GM12878 (cell line): ENCODE data around the gene BCKDK. TPM values are rescaled to one million over a fixed set of nuclear protein-coding genes. Genes with fewer than 3 reads are reported as not detected.

ENCODE experiments used
- ATAC-seq: fragments of 200-7000 bp; cut with Tn5 transposase; 3 replicates; pipeline ENCODE4 v1.9.1; 2020; ENCODE audit warnings: mild to moderate bottlenecking, moderate library complexity
- BruUV-seq: library from RNA; stranded (reverse); fragments of 400-500 nt; replicated peaks from 2 replicates; lab custom pipeline; 2021; lab: Mats Ljungman, UMichigan
- CTCF ChIA-PET: fragments of 300-600 bp; sonication (Branson Sonifier 250); formaldehyde crosslinking; extraction: SDS; loops from one replicate; lab custom pipeline; 2021; ENCODE audit warnings: inconsistent platforms; lab: Yijun Ruan, JAX
- POLR2A ChIA-PET: fragments of 350-600 bp; formaldehyde crosslinking; extraction: SDS; loops from one replicate; lab custom pipeline; 2021; ENCODE audit warnings: inconsistent platforms; lab: Charles Lee
- RAD21 ChIA-PET: fragments of 300-600 bp; sonication (Branson Sonifier 250); formaldehyde crosslinking; loops from one replicate; lab custom pipeline; 2023; ENCODE audit warnings: antibody characterized with exemption; ENCODE audit not compliant: unreplicated experiment; lab: Charles Lee
- SMC1A ChIA-PET: fragments of 300-600 bp; sonication (Branson Sonifier 250); formaldehyde crosslinking; loops from one replicate; lab custom pipeline; 2023; ENCODE audit not compliant: unreplicated experiment, uncharacterized antibody; lab: Charles Lee
- DNase-seq: peaks from one replicate; pipeline ENCODE4 v3.0.0-alpha.2; 2011; ENCODE audit warnings: low read depth, low spot score
- FAIRE-seq: peaks from 3 replicates; lab custom pipeline; 2011; peaks lifted over from hg19 to GRCh38; lab: Jason Lieb, UNC
- H2AFZ ChIP-seq: 2 replicates; pipeline ENCODE4 v1.6.0; 2011; ENCODE audit warnings: low read depth, low read length, control low read depth; ENCODE audit not compliant: control insufficient read depth
- H3K27ac ChIP-seq: 2 replicates; pipeline ENCODE4 v1.5.1; 2011; ENCODE audit warnings: control low read depth; ENCODE audit not compliant: control insufficient read depth, insufficient read depth
- H3K27me3 ChIP-seq, 2 experiments: replicated peaks in 1 of 2; 2 replicates each; pipeline versions ENCODE4 v1.6.0 to v1.6.1; 2011; ENCODE audit warnings: low read length in 1 of 2; ENCODE audit not compliant: control insufficient read depth in 2 of 2, insufficient read depth in 2 of 2
- H3K36me3 ChIP-seq, 2 experiments: 2 replicates each; pipeline ENCODE4 v1.5.1; 2011; ENCODE audit warnings: low read length in 1 of 2; ENCODE audit not compliant: control insufficient read depth in 2 of 2, insufficient read depth in 2 of 2
- H3K4me1 ChIP-seq: 2 replicates; pipeline ENCODE4 v1.6.1; 2011; ENCODE audit warnings: mild to moderate bottlenecking, low read length, moderate library complexity, mixed read lengths; ENCODE audit not compliant: control insufficient read depth, insufficient read depth
- H3K4me2 ChIP-seq: 2 replicates; pipeline ENCODE4 v1.6.0; 2011; ENCODE audit warnings: control low read depth; ENCODE audit not compliant: control insufficient read depth, insufficient read depth
- H3K4me3 ChIP-seq: fragments of 200-600 bp; sonication (generic); 2 replicates; pipeline ENCODE4 v1.5.1; 2016
- H3K79me2 ChIP-seq: 2 replicates; pipeline ENCODE4 v1.6.0; 2011; ENCODE audit warnings: low read length; ENCODE audit not compliant: control insufficient read depth, insufficient read depth
- H3K9ac ChIP-seq: 2 replicates; pipeline ENCODE4 v1.8.0; 2011; ENCODE audit warnings: low read length, control low read depth, mixed read lengths; ENCODE audit not compliant: control insufficient read depth, insufficient read depth
- H3K9me3 ChIP-seq: replicated peaks from 3 replicates; pipeline ENCODE4 v1.5.1; 2011; ENCODE audit warnings: mild to moderate bottlenecking, low read length; ENCODE audit not compliant: control insufficient read depth, insufficient read depth
- H4K20me1 ChIP-seq: 2 replicates; pipeline ENCODE4 v1.6.0; 2011; ENCODE audit not compliant: control insufficient read depth, insufficient read depth
- BHLHE40 ChIP-seq, 2 experiments: fragments of 450-650 bp in 1 of 2; IDR thresholded peaks; 2 replicates each; pipeline ENCODE4 v1.6.1; 2011 to 2017; ENCODE audit warnings: low read depth in 2 of 2, borderline replicate concordance in 1 of 2, improper control_type of control experiment in 1 of 2, low read length in 1 of 2, mild to moderate bottlenecking in 1 of 2
- E4F1 ChIP-seq: fragments of 450-650 bp; IDR thresholded peaks from 2 replicates; pipeline ENCODE4 v1.6.1; 2018; ENCODE audit warnings: borderline replicate concordance, mild to moderate bottlenecking; ENCODE audit not compliant: partially characterized antibody
- GATAD2B ChIP-seq: fragments of 450-650 bp; conservative IDR thresholded peaks from 2 replicates; pipeline ENCODE4 v1.6.1; 2017; ENCODE audit warnings: low read depth, mild to moderate bottlenecking, moderate library complexity
- HSF1 ChIP-seq: fragments of 150-350 bp; IDR thresholded peaks from 2 replicates; pipeline ENCODE4 v1.6.1; 2014; ENCODE audit warnings: mild to moderate bottlenecking, low read depth, low read length
- MAX ChIP-seq: IDR thresholded peaks from 2 replicates; pipeline ENCODE4 v1.6.1; 2012; ENCODE audit warnings: low read depth, low read length, improper control_type of control experiment
- RUNX3 ChIP-seq: IDR thresholded peaks from 2 replicates; pipeline ENCODE4 v1.6.1; 2012; ENCODE audit warnings: low read length, inconsistent platforms
- STAT3 ChIP-seq: IDR thresholded peaks from 2 replicates; pipeline ENCODE4 v1.6.1; 2011; ENCODE audit warnings: low read depth, low read length, improper control_type of control experiment
- WGBS: methylation state at CpG from one replicate; pipeline ENCODE4 v1.1.6; 2016; ENCODE audit warnings: low lambda C conversion rate; ENCODE audit not compliant: insufficient replicate concordance, insufficient coverage; ENCODE audit errors: missing lambda C conversion rate; 5-methylcytosine and 5-hydroxymethylcytosine counted together
- in situ Hi-C: fragments of 300-500 bp; cut with MboI; formaldehyde crosslinking; loops from 9 replicates; pipeline ENCODE4 v1.14.3; 2018; ENCODE audit warnings: mixed read lengths
- intact Hi-C: fragments of 100-400 bp; cut with micrococcal nuclease; formaldehyde crosslinking; loops from one replicate; pipeline ENCODE4 v1.14.2; 2022; ENCODE audit not compliant: unreplicated experiment
- polyA plus RNA-seq, 11 experiments: library from polyadenylated mRNA; depleted of rRNA in 4 of 11; unstranded in 6 of 11; stranded (reverse) in 5 of 11; fragments of >200 nt; fragmentation: Nextera tagmentation in 4 of 11; fragmentation: Illumina TruSeq in 1 of 11; extraction: Ambion mirVana in 4 of 11; extraction: Trizol in 1 of 11; gene quantifications; 1 replicate in 1 of 11; 2 replicates in 10 of 11; pipeline versions ENCODE4 v1.2.1 to v1.2.3, GENCODE V29; 2011 to 2016; ENCODE audit warnings: inconsistent platforms in 2 of 11, missing spikeins in 2 of 11, low read depth in 1 of 11
- total RNA-seq, 4 experiments: library from RNA; depleted of rRNA in 3 of 4; stranded (reverse); fragments of >200 nt in 3 of 4; fragmentation: Illumina TruSeq in 1 of 4; extraction: Trizol in 1 of 4; gene quantifications; 2 replicates each; pipeline versions ENCODE4 v1.2.1 to v1.2.3, GENCODE V29; 2013 to 2021
- TF ChIP-seq, protein P1 (sequence below): fragments of 450-650 bp; formaldehyde crosslinking; IDR thresholded peaks from 2 replicates; pipeline ENCODE4 v1.4.0; 2022; ENCODE audit warnings: mild to moderate bottlenecking, moderate library complexity
- TF ChIP-seq, protein P2 (sequence below): IDR thresholded peaks from 2 replicates; pipeline ENCODE4 v1.6.1; 2012; ENCODE audit warnings: low read length, inconsistent platforms

Gene BCKDK
- total and polyA plus RNA-seq, 10 of the 15 experiments (the other 5 are each of a cell fraction or from before 2014, with no cell fraction given): 0.68 to 56.6 (median 32.8) TPM

DNA sequence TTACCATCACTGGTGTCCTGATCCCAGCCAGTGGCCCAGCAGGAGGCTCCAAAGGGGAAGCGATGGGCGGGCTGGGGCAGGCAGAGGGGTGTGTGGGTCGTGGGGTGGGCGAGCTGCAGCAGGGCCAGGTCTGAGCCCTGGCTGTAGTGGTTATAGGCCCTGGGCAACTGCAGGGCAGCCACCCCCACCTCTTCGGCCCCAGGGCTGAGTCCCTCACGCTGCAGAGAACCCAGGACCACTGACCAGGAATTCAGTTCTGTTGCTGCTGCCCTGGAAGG is 21.6 kb upstream of the BCKDK start:
- H3K9ac ChIP-seq: no peak overlapping the region
- intact Hi-C loops (no loop called here), in situ Hi-C loops (no loop called here)
- H4K20me1 ChIP-seq: no peaks in the 10 kb centered on the region; the same call in 1 of the 2 replicates
- no peaks in the 10 kb centered on the region for H3K4me1 ChIP-seq
- H3K9me3 ChIP-seq: no peaks in the 10 kb centered on the region
- no peaks in the 10 kb centered on the region; the same call in 1 of the 2 replicates for H3K79me2 ChIP-seq
- no peak overlapping the region for H2AFZ ChIP-seq
- FAIRE-seq (no peak), ATAC-seq (no peak)
- H3K4me2 ChIP-seq: no peak overlapping the region
- RAD21 ChIA-PET: no interaction called here
- no peak overlapping the region for H3K4me3 ChIP-seq
- no peaks in the 10 kb centered on the region for H3K27me3 ChIP-seq
- BruUV-seq: no TSS peak
- CTCF ChIA-PET: no interaction called here
- WGBS: 93% methylated on average over 4 of the region's 6 CpGs
- H3K36me3 ChIP-seq: peaks cover 2% of the 10 kb centered on the region in 2 experiments; a peak in 3 of 4 replicates
- SMC1A ChIA-PET: no interaction called here
- POLR2A ChIA-PET: interaction anchor here (0.8 kb wide), 1 partner anchor 12 kb away, joined by 3 read pairs; the partner anchor contains the start of genes ZNF646 and ZNF668
- TF ChIP-seq GATAD2B: no peak
- no peak for TF ChIP-seq E4F1
- TF ChIP-seq, protein P1, sequence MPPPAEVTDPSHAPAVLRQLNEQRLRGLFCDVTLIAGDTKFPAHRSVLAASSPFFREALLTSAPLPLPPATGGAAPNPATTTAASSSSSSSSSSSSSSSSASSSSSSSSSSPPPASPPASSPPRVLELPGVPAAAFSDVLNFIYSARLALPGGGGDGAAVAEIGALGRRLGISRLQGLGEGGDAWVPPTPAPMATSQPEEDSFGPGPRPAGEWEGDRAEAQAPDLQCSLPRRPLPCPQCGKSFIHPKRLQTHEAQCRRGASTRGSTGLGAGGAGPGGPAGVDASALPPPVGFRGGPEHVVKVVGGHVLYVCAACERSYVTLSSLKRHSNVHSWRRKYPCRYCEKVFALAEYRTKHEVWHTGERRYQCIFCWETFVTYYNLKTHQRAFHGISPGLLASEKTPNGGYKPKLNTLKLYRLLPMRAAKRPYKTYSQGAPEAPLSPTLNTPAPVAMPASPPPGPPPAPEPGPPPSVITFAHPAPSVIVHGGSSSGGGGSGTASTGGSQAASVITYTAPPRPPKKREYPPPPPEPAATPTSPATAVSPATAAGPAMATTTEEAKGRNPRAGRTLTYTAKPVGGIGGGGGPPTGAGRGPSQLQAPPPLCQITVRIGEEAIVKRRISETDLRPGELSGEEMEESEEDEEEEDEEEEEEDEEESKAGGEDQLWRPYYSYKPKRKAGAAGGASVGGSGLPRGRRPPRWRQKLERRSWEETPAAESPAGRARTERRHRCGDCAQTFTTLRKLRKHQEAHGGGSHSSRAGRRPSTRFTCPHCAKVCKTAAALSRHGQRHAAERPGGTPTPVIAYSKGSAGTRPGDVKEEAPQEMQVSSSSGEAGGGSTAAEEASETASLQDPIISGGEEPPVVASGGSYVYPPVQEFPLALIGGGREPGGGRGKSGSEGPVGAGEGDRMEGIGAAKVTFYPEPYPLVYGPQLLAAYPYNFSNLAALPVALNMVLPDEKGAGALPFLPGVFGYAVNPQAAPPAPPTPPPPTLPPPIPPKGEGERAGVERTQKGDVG (CRISPR knock-in tag): no peak
- no peak for TF ChIP-seq RUNX3
- TF ChIP-seq STAT3: no peak
- no peak for TF ChIP-seq MAX
- no peak for TF ChIP-seq BHLHE40 (IDR thresholded peaks at IDR 0.05; ENCODE audit: borderline replicate concordance in 1 of 2, low read depth in 2 of 2, low read length in 1 of 2)
- TF ChIP-seq HSF1: no peak
- TF ChIP-seq, protein P2, sequence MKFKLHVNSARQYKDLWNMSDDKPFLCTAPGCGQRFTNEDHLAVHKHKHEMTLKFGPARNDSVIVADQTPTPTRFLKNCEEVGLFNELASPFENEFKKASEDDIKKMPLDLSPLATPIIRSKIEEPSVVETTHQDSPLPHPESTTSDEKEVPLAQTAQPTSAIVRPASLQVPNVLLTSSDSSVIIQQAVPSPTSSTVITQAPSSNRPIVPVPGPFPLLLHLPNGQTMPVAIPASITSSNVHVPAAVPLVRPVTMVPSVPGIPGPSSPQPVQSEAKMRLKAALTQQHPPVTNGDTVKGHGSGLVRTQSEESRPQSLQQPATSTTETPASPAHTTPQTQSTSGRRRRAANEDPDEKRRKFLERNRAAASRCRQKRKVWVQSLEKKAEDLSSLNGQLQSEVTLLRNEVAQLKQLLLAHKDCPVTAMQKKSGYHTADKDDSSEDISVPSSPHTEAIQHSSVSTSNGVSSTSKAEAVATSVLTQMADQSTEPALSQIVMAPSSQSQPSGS: no peak
- TF ChIP-seq, all 136 proteins: peak for 0
- H3K27ac ChIP-seq: no peak overlapping the region
- DNase-seq: no peak
